Kidney (tissue), 14 donors: Measurements from ENCODE around the gene INHBE. TPM values are rescaled to one million over a fixed set of nuclear protein-coding genes. Genes with fewer than 3 reads are reported as not detected.
A peak's percentile ranks its signal among the peaks of the same experiment; 100 is the strongest.

ENCODE experiments used
- DNase-seq, 5 donors: peaks; one replicate each; pipeline ENCODE4 v3.0.0-alpha.2; 2013 to 2020
- FAIRE-seq: peaks from 2 replicates; lab custom pipeline; 2012; peaks lifted over from hg19 to GRCh38; lab: Jason Lieb, UNC
- H3K27ac ChIP-seq, 2 donors: one replicate each; pipeline ENCODE4 v1.7.0; 2013; ENCODE audit warnings: low read depth in 2 of 2, low read length in 2 of 2, inconsistent platforms in 1 of 2
- H3K27me3 ChIP-seq: one replicate; pipeline ENCODE4 v1.7.1; 2013; ENCODE audit warnings: low read length, inconsistent platforms; ENCODE audit not compliant: control insufficient read depth, insufficient read depth
- H3K36me3 ChIP-seq, 3 donors: one replicate each; pipeline versions ENCODE4 v1.7.0 to v1.7.1; 2013; ENCODE audit warnings: low read length in 3 of 3, control low read depth in 1 of 3, inconsistent platforms in 1 of 3; ENCODE audit not compliant: insufficient read depth in 3 of 3, control insufficient read depth in 2 of 3
- H3K4me1 ChIP-seq, 3 donors: one replicate each; pipeline versions ENCODE4 v1.7.0 to v1.7.1; 2013; ENCODE audit warnings: low read length in 3 of 3, inconsistent platforms in 1 of 3, low read depth in 1 of 3; ENCODE audit not compliant: control insufficient read depth in 2 of 3, insufficient read depth in 2 of 3
- H3K4me3 ChIP-seq, 3 donors: one replicate each; pipeline versions ENCODE4 v1.7.0 to v1.8.1; 2013; ENCODE audit warnings: low read length in 3 of 3, control low read depth in 1 of 3, inconsistent platforms in 1 of 3
- H3K9ac ChIP-seq, 3 donors: one replicate each; pipeline versions ENCODE4 v1.7.0 to v1.7.1; 2013; ENCODE audit warnings: low read length in 3 of 3, control low read depth in 1 of 3, inconsistent platforms in 1 of 3
- H3K9me3 ChIP-seq, 3 donors: one replicate each; pipeline versions ENCODE4 v1.7.0 to v1.7.1; 2013; ENCODE audit warnings: low read length in 3 of 3, control low read depth in 1 of 3, inconsistent platforms in 1 of 3; ENCODE audit not compliant: control insufficient read depth in 2 of 3, insufficient read depth in 1 of 3
- CTCF ChIP-seq: IDR thresholded peaks from 3 replicates; pipeline ENCODE4 v1.5.1; 2012; ENCODE audit warnings: mild to moderate bottlenecking, moderate library complexity, borderline replicate concordance; ENCODE audit not compliant: insufficient read depth; ENCODE audit errors: extremely low read depth
- intact Hi-C: fragments of 100-400 bp; cut with DNase I; formaldehyde crosslinking; loops from one replicate; pipeline ENCODE4 v1.11.1; 2022
- polyA plus RNA-seq: library from polyadenylated mRNA; stranded (reverse); fragments of 350-450 nt; fragmentation: Illumina TruSeq; extraction: RNeasy Lipid Tissue Mini Kit (QIAGEN cat#74804); gene quantifications from one replicate; pipeline ENCODE4 v1.2.3, GENCODE V29; 2014; ENCODE audit warnings: low read depth, low replicate concordance; ENCODE audit not compliant: insufficient read depth
- total RNA-seq: library from RNA; stranded (reverse); fragmentation: NEBNext Ultra II Directional; extraction: Animal tissue kit (Norgen Biotek cat#: 25700); gene quantifications from one replicate; pipeline ENCODE4 v1.2.1, GENCODE V29; 2021
- donor health status: control.
- donor health status: control.
- donor health status: control.
- donor health status: control.
- donor health status: control.
- donor health status: DM: yes; HTN: yes; CAD: no.
- donor health status: Normal renal cell carcinoma (clear cell type).

The INHBE gene
- total and polyA plus RNA-seq, 2 donors from 2014 or later = 0.19 to 0.30 TPM

GRCh38 chr12:57470970-57471656 lies 16.0 kb downstream of the INHBE start:
- DNase-seq (no peak), FAIRE-seq (no peak)
- no peaks in the 10 kb centered on the region for H3K36me3 ChIP-seq
- TF ChIP-seq CTCF = no peak
- peaks cover 0 to 12% (median 0%) of the 10 kb centered on the region in 3 donors for H3K4me1 ChIP-seq
- no peak overlapping the region for H3K4me3 ChIP-seq
- no peak overlapping the region for H3K9ac ChIP-seq
- no peaks in the 10 kb centered on the region for H3K9me3 ChIP-seq
- H3K27ac ChIP-seq = no peak overlapping the region
- intact Hi-C loops = no loop called here
- H3K27me3 ChIP-seq = peaks cover 16% of the 10 kb centered on the region

GRCh38 chr12:57471661-57472060 lies 16.6 kb downstream of the INHBE start:
- H3K27ac ChIP-seq = no peak overlapping the region
- no peak overlapping the region for H3K9ac ChIP-seq
- H3K4me3 ChIP-seq = no peak overlapping the region
- TF ChIP-seq CTCF = no peak
- no peaks in the 10 kb centered on the region for H3K9me3 ChIP-seq
- no peaks in the 10 kb centered on the region for H3K36me3 ChIP-seq
- intact Hi-C loops = no loop called here
- FAIRE-seq (no peak), DNase-seq (peak in 1 of 5 donors; percentile 8)
- peaks cover 0 to 16% (median 0%) of the 10 kb centered on the region in 3 donors for H3K4me1 ChIP-seq
- peaks cover 20% of the 10 kb centered on the region for H3K27me3 ChIP-seq

- no peaks in the 10 kb centered on the region for H3K9me3 ChIP-seq
- no peaks in the 10 kb centered on the region for H3K36me3 ChIP-seq
- peaks cover 0 to 16% (median 0%) of the 10 kb centered on the region in 3 donors for H3K4me1 ChIP-seq
- no peak overlapping the region for H3K4me3 ChIP-seq
- peaks cover 25% of the 10 kb centered on the region for H3K27me3 ChIP-seq
- no peak overlapping the region for H3K9ac ChIP-seq
- no peak for TF ChIP-seq CTCF
- intact Hi-C loops = no loop called here
- H3K27ac ChIP-seq = no peak overlapping the region
- FAIRE-seq (no peak), DNase-seq (no peak)
These were observed 17.3 kb downstream of the INHBE start for GRCh38 chr12:57472391-57472790.
